GM19467 (cell line): ENCODE measurements around the gene CYSRT1.

Experiments
- ATAC-seq: cut with Tn5 transposase; IDR thresholded peaks from one replicate; pipeline ENCODE4 v1.9.1; 2021; ENCODE audit warnings: mild to moderate bottlenecking, moderate library complexity; ENCODE audit not compliant: unreplicated experiment

CYSRT1 gene

DNA sequence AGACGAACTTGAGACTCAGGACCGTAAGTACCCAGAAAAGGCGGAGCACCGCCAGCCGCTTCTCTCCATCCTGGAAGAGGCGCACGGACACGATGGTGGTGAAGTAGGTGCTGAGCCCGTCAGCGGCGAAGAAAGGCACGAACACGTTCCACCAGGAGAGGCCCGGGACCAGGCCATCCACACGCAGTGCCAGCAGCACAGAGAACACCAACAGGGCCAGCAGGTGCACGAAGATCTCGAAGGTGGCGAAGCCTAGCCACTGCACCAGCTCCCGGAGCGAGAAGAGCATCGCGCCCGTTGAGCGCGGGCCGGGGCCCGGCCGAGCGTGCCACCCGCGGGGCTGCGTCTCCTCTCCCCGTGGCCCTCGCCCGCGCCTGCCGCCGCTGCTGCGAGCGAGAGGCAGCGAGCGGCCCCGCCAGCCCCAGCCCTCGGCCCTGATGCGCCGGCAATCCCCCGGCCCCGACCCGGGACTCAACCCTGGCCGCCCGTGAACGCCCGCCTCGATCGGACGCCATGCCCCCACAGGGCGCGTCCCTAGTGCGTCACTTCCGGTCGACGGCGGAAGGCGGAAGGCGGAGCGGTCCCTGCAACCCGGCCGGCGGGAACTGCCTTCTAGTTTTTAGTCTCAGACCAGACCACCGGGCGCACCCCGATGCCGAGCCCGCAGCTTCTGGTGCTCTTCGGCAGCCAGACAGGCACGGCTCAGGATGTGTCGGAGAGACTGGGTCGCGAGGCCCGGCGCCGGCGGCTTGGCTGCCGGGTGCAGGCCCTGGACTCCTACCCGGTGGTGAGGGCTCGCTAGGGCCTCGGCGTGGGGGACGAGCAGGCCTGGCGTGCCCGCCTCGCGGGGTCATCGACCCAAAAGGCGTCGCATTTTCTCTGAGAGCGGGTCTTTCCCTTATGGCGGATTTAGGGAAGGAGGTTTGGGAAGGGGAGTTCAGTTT, 19.6 kb upstream of the CYSRT1 start, which contains the start of the genes NDOR1 and TMEM203:
Gene NDOR1, plus strand, starts transcription at position 575 of the 944 bp plus-strand sequence. Its CDS starts 78 bp downstream, at position 653.
Gene TMEM203, minus strand, starts transcription at position 523 of the 944 bp plus-strand sequence. Its CDS starts 234 bp downstream, at position 289.
- ATAC-seq, result peak; percentile 45

DNA sequence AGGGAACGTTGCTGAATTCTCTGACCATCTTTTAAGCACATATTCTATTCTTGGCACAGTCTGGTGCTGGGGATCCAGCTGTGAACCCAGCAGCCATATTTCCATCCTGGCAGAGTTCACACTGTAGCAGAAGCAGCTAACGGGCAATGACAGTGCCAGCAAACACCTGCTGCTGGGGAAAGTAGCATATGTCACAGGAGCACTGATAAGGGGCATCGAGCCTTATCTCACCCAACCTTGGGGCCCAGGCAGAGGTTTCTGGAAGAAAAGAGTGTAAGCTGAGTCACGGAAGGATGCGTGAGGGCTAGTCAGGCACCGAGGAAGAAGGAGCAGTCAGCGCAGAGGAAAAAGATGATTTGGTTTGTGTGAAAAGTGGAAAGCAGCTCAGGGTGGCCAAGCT, 18.4 kb upstream of the CYSRT1 start:
- ATAC-seq, result no peak

DNA sequence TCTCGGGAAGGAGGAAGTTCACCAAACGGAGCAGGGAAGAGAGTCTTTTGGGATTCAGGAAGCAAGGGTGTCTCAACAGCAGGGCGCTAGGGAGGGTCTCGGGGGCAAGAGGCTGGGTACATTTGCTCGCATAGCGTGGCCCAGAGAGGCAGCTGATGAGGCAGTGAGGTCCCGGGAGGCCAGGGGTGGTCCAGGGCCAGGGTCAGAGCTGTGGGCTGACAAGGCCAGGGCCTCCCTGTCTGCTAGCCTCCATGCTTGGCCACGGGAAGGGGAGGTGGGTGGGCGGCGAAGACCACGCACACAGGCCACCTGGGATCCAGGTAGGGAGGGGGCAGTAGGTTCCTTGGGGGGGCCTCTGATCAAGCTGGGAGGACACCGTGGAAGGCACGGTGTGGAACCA, 13.4 kb upstream of the CYSRT1 start:
- no peak for ATAC-seq

DNA sequence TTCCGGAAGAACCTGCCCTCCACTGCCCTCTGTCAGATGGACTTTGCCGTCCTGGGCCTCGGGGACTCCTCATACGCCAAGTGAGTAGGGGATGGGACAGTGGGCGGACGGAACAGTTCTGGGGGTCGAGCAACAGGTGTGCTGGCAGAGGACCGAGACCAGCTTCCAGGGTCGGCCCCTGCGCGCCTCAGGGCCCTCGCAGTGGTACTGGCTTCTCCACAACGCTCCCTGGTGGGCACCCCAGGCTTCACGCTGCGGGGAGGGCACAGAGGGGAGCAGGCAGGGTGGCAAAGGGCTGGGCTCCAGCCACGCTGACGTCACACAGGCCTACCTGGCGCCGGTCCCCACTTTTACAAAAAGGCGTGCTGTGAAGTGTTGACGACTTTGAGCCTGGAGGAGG, 12.5 kb upstream of the CYSRT1 start:
- no peak for ATAC-seq

DNA sequence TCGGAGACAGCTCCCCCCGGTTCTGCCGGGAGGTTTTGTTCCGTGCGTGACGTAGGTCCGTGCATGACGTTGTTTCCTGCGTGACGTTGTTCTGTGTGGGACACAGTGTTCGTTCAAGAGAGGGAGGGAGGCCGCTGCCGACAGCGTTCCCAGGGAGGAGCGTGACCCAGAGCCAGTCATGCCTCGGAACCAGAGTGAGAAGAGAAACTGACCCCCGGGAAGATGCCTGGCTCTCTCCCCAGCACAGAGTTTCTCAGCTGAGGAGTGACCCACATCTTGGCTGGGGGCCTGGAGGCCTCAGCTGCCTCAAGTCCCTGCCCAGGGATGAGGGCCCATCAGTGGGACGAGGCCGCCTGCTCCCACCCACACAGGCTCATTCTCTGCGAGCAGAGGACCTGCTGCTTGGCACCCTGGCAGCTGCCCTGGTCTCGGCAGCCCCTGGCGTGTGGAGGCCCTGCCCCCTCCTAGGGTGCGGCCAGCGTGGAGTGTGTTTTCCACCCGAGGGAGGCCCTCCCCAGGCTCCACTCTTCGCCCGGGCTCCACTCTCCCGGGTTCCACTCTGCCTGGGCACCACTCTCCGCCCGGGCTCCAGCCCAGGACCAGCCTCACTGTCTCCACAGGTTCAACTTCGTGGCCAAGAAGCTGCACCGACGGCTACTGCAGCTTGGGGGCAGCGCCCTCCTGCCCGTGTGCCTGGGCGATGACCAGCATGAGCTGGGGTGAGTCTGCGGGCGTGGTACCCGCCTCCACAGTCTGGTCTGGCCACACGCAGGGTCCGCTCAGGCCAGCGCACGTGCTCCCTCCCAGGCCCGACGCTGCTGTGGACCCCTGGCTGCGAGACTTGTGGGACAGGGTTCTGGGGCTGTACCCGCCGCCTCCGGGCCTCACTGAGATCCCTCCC, 11.6 kb upstream of the CYSRT1 start:
- no peak for ATAC-seq

DNA sequence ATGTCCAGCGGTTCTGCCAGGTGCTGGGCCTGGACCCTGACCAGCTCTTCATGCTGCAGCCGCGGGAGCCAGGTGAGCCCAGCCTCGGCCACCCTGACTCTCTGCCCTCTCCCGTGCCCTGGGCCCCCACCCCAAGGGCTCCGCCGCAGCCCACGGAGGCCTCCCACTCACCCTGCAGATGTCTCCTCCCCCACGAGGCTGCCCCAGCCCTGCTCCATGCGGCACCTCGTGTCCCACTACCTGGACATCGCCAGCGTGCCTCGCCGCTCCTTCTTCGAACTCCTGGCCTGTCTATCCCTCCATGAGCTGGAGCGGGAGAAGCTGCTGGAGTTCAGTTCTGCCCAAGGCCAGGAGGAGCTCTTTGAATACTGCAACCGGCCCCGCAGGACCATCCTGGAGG, 10.4 kb upstream of the CYSRT1 start:
- no peak for ATAC-seq

DNA sequence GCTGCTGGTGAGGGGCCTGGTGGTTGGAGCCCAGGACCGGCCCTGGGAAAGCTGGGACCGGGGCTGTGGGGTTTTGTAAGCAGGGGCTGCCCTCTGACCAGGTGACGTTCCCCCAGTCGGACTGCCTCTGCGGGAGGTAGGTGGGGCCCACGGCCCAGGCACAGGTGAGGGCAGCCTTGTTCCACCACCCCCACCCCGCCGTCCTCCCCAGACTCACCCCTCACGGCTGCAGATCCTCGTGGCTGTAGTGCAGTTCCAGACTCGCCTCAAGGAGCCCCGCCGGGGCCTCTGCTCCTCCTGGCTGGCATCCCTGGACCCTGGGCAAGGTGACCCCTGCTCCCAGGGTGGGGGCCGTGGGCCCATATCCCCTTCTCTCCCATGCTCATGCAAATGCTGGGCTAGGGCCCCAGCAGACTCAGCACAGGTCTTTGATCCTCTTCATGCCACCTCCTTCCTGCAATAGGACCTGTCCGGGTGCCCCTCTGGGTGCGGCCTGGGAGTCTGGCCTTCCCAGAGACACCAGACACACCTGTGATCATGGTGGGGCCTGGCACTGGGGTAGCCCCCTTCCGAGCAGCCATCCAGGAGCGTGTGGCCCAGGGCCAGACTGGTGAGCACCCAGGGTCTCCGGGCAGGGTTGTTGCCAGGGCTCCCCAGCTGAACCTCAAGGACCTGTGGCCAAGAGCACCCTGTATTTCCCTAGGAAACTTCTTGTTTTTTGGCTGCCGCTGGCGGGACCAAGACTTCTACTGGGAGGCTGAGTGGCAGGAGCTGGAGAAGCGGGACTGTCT, 9.6 kb upstream of the CYSRT1 start:
- no peak for ATAC-seq

DNA sequence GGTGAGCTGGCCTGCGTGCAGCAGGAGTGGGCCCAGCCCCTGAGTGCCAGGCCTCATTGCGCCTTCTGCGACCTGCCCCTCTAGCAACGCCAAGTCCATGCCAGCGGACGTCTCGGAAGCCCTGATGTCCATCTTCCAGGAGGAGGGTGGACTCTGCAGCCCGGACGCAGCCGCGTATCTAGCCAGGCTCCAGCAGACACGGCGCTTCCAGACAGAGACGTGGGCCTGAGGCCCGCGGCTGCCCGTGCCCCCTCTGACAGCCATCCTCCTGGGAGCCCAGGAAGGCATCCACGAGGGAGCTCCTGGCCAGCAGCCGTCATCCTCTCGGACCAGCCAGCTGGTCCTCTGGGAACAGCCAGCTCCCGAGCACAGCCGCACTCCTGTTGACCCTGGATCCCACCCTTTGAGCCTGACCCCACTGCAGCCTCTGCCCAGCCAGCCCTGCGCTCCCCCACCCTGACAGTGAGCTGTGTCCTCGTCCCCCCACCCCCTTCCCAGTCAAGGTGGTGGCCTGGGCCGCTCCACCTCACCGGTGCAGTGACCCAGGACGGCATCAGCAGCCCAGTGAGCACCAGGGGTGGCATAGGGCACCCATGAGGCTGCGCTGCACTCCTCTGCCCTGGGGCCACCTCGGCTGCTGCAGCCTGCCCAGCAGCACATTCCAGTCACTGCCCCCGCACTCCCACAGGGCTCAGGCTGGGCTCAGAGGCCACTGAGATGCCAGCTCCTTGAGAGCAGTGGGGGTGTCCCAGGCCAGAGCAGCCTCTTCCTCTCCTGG, 8.6 kb upstream of the CYSRT1 start:
- ATAC-seq, result no peak

DNA sequence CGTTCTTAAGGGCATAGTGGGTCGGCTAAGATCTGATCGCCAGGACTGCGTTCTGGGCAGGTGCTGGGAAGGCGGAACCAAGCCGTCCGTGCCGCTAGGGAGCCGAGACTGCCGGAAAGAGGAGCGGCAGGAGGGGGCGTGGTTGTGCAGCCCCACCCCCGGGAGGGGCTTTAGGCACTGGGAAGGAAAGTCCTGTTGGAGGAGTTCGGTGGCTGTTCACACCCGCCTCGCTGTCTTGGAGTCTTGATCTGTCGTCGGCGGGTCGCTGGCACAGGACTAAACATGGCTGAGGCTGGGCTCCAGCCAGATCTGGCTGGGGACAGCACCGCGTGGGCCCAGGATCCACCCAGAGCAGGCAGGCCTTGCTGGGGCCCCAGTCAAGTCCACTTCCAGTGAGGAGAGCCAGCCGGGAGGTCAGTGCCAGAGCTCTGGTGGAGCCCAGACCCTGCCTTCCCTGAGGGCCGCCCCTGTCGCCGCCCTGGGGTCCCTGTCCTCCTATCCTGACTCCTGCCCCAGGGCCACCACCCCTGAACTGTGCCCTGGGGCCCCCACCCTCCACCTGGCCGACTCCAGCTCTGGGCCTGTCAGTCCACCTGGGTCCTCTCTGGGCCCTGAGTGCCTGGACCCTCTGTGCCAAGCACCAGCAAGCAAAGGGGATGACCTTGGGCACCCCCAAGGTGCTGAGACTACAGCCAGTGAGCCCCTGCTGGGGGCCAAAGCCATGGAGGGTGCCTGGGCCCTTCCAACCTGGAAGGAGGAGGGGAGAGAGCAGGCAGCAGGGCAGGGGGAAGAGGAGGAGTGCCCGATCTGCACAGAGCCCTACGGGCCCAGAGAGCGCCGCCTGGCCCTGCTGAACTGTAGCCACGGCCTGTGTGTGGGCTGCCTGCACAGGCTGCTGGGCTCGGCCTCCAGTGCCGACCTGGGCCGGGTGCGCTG, 7.4 kb upstream of the CYSRT1 start:
- no peak for ATAC-seq

DNA sequence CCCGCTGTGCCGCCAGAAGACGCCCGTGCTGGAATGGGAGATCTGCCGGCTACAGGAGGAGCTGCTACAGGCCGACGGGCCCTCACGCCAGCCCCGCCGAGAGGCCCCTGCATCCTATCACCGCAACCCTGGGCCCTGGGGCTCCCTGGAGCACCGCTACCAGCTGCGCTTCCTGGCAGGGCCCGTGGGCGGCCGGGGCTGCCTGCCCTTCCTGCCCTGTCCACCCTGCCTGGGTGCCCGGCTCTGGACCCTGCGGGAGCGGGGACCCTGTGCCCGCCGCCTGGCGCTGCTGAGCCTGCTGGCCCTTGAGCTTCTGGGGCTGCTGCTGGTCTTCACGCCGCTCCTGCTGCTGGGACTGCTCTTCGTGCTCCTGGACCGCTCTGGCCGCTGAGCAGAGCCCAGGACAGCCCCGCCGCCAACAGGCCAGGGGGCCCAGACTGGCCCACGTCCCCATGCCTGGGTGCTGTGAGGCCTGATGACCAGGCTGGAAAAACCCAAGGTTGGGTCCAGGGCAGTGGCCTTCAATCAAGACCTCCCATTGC, 6.7 kb upstream of the CYSRT1 start:
- ATAC-seq, result no peak

DNA sequence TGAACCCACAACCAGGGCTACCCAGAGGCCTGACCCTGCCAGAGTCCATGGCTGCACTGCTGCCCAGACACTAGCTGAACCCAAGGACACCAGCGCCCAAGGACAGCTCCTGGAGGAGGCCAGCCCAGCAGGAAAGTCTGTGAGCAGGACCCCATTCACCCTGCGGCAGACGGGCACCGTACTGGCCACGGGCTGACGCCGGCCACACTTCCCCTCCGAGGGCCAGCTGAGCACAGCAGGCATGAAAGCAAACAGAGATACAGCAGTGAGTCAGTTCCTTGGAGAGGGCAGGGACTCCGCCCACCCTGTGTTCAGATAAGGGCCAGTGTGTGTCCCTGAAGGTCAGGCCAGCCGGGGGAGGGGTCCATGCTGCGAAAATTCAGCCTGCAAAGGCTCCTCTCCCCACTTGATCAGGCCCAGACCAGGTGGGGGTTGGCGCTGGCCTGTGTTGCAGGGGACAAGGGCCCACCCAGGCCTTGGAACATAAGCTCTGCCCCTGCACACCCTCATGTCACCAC, 6.2 kb upstream of the CYSRT1 start:
- no peak for ATAC-seq

DNA sequence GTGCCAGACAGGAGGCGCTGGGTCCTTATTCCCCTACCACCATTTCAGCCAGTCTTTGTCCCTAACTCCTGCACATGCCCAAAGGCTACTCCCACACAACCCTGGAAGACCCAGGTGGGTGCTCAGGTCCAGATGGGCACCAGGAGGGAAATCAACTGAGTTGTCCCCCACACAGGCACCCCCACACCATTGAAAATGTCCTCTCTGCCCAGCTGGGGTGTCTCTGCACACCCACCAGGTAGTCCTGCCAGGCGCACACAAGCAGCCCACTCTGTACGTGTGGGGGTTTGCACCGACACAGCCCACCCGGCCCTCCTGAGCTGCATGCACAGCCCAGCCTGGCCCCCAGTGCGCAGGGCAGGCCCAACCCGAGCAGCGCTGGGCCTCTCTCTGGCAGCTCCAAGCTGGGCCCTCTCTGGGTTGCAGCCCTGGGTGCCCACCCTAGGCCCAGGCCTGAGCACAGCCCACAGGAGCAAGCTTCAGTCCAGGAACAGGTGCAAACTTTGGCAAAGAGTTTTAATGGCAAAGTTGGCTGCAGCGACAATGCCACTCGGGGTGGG, 5.1 kb upstream of the CYSRT1 start:
- ATAC-seq, result no peak

DNA sequence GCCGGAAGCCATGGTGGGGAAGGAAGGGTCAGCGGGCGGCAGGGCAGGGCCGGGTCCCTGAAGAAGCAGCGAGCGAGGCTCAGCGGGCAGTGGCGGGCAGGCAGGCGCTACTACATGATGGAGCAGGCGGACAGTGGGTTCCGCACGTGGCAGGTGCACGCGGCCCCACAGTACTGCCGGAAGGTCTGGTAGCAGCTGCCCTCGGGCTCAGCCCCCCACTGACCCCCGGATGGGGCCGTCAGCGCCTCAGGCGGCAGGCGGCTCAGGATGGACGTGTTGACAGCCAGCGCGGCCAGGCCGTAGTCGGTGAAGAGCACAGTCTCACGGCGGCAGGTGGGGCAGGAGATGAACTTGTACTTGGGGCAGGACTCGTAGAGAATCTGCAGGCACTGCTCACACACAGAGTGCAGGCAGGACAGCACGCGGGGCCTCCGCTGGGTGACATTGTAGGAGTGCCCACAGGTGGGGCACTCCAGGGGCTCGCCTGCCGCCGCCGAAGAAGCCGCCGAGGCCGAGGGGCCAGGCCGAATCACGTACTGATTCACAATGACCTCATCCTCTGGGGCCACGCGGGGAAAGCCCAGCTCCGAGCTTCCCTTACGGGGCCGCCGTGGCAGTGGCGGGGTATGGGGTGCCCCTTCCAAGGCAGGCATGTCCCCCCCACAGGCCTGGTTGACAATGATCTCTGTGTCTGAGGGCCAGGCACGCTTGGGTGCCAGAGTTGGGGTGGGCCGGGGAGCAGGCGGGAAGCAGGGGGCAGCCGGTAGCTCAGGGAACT, 4.5 kb upstream of the CYSRT1 start:
- ATAC-seq, result no peak

DNA sequence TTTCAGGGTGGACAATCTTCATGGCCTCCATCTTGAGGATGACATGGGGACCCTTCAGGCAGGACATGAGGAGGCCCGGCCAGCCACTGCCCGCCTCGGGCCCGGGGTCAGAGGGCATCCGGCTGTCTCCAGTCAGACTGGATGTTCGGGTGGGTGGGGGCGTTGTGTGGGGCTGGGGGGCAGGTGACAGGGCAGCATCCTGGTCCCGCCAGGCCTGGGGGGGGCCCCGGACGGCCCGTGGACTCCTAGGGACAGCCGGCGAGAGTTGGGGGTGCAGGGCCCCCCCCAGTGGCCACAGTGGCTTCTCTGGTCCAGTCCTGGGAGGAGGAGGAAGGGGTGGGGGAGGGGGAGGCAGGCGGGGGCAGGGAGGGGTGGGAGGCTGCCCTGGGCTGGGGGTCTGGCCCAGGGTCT, 3.9 kb upstream of the CYSRT1 start:
- ATAC-seq, result no peak

DNA sequence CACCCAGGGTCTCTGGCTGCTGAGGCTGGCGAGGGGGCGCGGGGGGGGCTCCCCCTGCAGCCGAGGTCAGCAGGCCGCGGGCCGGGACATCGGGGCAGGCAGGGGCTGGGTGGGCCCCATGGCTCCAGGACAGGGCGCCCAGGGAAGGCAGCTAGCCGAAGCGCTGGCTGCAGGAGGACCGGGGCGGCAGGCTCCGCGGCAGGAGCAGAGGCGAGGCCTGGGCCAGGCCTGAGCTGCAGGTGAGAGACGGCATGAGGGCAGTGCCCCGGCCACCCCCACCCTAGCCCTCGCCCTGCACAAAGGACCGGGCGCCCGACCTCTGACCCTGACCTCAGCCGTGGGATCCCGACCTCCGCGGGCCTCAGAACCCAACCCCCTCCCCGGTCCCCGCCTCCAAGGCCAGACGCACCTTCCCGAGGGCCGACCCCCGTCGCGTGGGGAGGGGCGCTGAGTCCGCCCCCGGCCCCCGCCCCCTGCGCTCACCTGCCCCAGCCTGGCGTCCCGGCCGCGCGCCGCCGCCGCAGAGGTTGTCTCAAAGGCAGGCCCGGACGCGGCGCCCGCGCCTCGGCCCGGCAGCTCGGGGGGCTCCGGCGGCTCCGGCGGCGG, 3.4 kb upstream of the CYSRT1 start:
- ATAC-seq, result no peak

DNA sequence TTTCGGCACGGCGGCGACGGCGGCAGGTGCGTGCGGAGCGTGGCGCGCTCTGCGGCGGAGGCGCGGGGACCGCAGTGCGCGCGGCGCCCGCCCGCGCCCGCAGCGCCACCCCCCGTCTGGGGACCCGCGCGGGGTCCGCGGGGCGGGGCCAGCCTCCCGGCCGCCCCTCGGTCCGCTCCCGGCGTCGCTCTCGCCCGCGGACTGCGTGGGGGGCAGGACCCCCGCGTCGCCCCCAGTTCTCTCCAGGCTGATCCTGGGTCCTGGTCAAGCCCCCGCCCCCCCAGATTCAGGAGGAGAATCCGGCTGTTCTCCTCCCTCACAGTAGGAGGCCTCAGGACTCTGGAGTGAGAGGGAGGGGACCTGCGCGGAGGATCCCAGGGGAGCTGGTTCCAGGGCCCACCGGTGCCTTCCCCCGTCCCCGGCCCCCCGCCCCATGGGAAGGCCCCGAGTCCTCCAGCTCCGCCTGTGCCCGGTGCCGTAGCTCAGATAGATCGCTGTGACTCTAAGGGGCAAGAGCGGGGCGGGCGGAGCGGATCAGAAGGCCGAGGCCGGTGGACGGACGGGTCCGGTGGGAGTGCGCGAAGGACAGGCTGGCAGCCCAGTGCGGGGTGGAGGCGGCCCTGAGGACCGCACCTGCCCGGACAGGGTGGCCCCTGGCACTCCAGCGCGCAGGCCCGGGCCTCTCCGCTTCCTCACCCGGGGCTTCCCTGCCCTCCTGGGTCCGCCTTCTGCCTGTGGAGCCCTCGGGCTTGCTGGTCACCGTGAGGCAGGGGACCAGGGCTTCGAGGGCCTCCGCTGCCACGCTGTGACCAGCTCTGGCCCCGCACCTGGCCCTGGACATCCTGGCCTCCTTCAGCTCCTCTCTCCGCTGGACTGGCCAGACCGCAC, 2.5 kb upstream of the CYSRT1 start, which contains the start of gene RNF208:
Gene RNF208, minus strand, starts transcription at position 51 of the 888 bp plus-strand sequence. CDS start 1,028 bp downstream, outside the sequence.
- no peak for ATAC-seq
